Measurements from ENCODE around the gene TRIO.

TRIO gene

GRCh38 chr5:14264605-14265316 lies 121.6 kb downstream of the TRIO start:
- no peak for TF ChIP-seq CTCF (IDR thresholded peaks at IDR 0.05; ENCODE audit: insufficient read depth, low read length, poor library complexity, severe bottlenecking)
- TF ChIP-seq EZH2phosphoT487 (conservative IDR thresholded peaks at IDR 0.05; ENCODE audit: low read length) = no peak
- no peak overlapping the region for H3K27ac ChIP-seq (ENCODE audit: low read depth, low read length)
- no peaks in the 10 kb centered on the region for H3K36me3 ChIP-seq (ENCODE audit: low read length)
- H4K20me1 ChIP-seq (ENCODE audit: low read depth, low read length) = peaks cover 13% of the 10 kb centered on the region; the same call in 1 of the 2 replicates
- H3F3A ChIP-seq (ENCODE audit: insufficient read depth) = no peaks in the 10 kb centered on the region; the same call in 1 of the 2 replicates
- H3K79me2 ChIP-seq (ENCODE audit: insufficient read depth, low read length) = peaks cover 7% of the 10 kb centered on the region; the same call in 1 of the 2 replicates
- peak overlapping the region; percentile 48 for H3K4me3 ChIP-seq (ENCODE audit: insufficient read depth, low read length, poor library complexity, severe bottlenecking)
- peak overlapping the region; percentile 91 for H2AFZ ChIP-seq (ENCODE audit: low read depth, low read length, severe bottlenecking)
- no peaks in the 10 kb centered on the region for H3K9me3 ChIP-seq (ENCODE audit: insufficient read depth, low read length)
- no peaks in the 10 kb centered on the region for H3K27me3 ChIP-seq (ENCODE audit: low read length)
- peak overlapping the region; percentile 54 for H3K9ac ChIP-seq (ENCODE audit: low read length)
- no peaks in the 10 kb centered on the region for H3K9me2 ChIP-seq (replicated peaks; ENCODE audit: insufficient read depth, low read length)
- H3K4me2 ChIP-seq (ENCODE audit: low read depth, low read length, poor library complexity, severe bottlenecking) = peak overlapping the region; percentile 95

- Histone ChIP-seq H3K9ac (ENCODE audit: low read length) (no peak overlapping the region), H3K9me3 (ENCODE audit: insufficient read depth, low read length) (no peaks in the 10 kb centered on the region), H3K79me2 (ENCODE audit: insufficient read depth, low read length) (peaks cover 11% of the 10 kb centered on the region; the same call in 1 of the 2 replicates), H3F3A (ENCODE audit: insufficient read depth) (no peaks in the 10 kb centered on the region; the same call in 1 of the 2 replicates), H3K27me3 (ENCODE audit: low read length) (no peaks in the 10 kb centered on the region), H3K4me2 (ENCODE audit: low read depth, low read length, poor library complexity, severe bottlenecking) (peak overlapping the region; percentile 95), H4K20me1 (ENCODE audit: low read depth, low read length) (peaks cover 5% of the 10 kb centered on the region; the same call in 1 of the 2 replicates), H3K4me3 (ENCODE audit: insufficient read depth, low read length, poor library complexity, severe bottlenecking) (no peak overlapping the region), H2AFZ (ENCODE audit: low read depth, low read length, severe bottlenecking) (no peak overlapping the region), H3K36me3 (ENCODE audit: low read length) (no peaks in the 10 kb centered on the region), H3K27ac (ENCODE audit: low read depth, low read length) (no peak overlapping the region), H3K9me2 (replicated peaks; ENCODE audit: insufficient read depth, low read length) (no peaks in the 10 kb centered on the region)
- no peak for TF ChIP-seq EZH2phosphoT487 (conservative IDR thresholded peaks at IDR 0.05; ENCODE audit: low read length)
- TF ChIP-seq CTCF (IDR thresholded peaks at IDR 0.05; ENCODE audit: insufficient read depth, low read length, poor library complexity, severe bottlenecking) = no peak
Observed at GRCh38 chr5:14265570-14265969, 122.4 kb downstream of the TRIO start.

- H3K27ac ChIP-seq (ENCODE audit: low read depth, low read length) = no peak overlapping the region
- H3F3A ChIP-seq (ENCODE audit: insufficient read depth) = no peaks in the 10 kb centered on the region; the same call in 1 of the 2 replicates
- no peaks in the 10 kb centered on the region for H3K36me3 ChIP-seq (ENCODE audit: low read length)
- H2AFZ ChIP-seq (ENCODE audit: low read depth, low read length, severe bottlenecking) = no peak overlapping the region
- no peaks in the 10 kb centered on the region for H3K9me3 ChIP-seq (ENCODE audit: insufficient read depth, low read length)
- H4K20me1 ChIP-seq (ENCODE audit: low read depth, low read length) = peaks cover 4% of the 10 kb centered on the region; the same call in 1 of the 2 replicates
- H3K9me2 ChIP-seq (replicated peaks; ENCODE audit: insufficient read depth, low read length) = no peaks in the 10 kb centered on the region
- no peak overlapping the region for H3K9ac ChIP-seq (ENCODE audit: low read length)
- no peak for TF ChIP-seq CTCF (IDR thresholded peaks at IDR 0.05; ENCODE audit: insufficient read depth, low read length, poor library complexity, severe bottlenecking)
- TF ChIP-seq EZH2phosphoT487 (conservative IDR thresholded peaks at IDR 0.05; ENCODE audit: low read length) = no peak
- H3K79me2 ChIP-seq (ENCODE audit: insufficient read depth, low read length) = peaks cover 11% of the 10 kb centered on the region; the same call in 1 of the 2 replicates
- no peak overlapping the region for H3K4me3 ChIP-seq (ENCODE audit: insufficient read depth, low read length, poor library complexity, severe bottlenecking)
- H3K27me3 ChIP-seq (ENCODE audit: low read length) = no peaks in the 10 kb centered on the region
- no peak overlapping the region for H3K4me2 ChIP-seq (ENCODE audit: low read depth, low read length, poor library complexity, severe bottlenecking)
Observed at GRCh38 chr5:14266171-14266570, 123.0 kb downstream of the TRIO start.
